Measurements from ENCODE around the gene TIPRL. TPM values are rescaled to one million over a fixed set of nuclear protein-coding genes. Genes with fewer than 3 reads are reported as not detected.

TIPRL gene
- total RNA-seq (39.3 TPM), polyA plus RNA-seq (29.5 TPM)
- long read RNA-seq, donor 1, partial matches to known transcripts = 0 of 2 reads
- long read RNA-seq, donor 1, other reads (novel, unspliced or antisense) = 0 of 2 reads
- long read RNA-seq, donor 2, transcript TIPRL-202 (7 exons, 3,032 nt) = major isoform, 57 of 57 reads
- long read RNA-seq, donor 2, partial matches to known transcripts = 0 of 57 reads
- long read RNA-seq, donor 2, other reads (novel, unspliced or antisense) = 0 of 57 reads
- long read RNA-seq, donor 3, transcript TIPRL-202 (7 exons, 3,032 nt) = major isoform, 50 of 62 reads
- long read RNA-seq, donor 3, partial matches to known transcripts = 12 of 62 reads
- long read RNA-seq, donor 3, other reads (novel, unspliced or antisense) = 0 of 62 reads
- long read RNA-seq, donor 4, transcript TIPRL-202 (7 exons, 3,032 nt) = major isoform, 13 of 13 reads
- long read RNA-seq, donor 4, partial matches to known transcripts = 0 of 13 reads
- long read RNA-seq, donor 4, other reads (novel, unspliced or antisense) = 0 of 13 reads
- long read RNA-seq, donor 5, transcript TIPRL-202 (7 exons, 3,032 nt) = major isoform, 42 of 65 reads
- long read RNA-seq, donor 5, partial matches to known transcripts = 23 of 65 reads
- long read RNA-seq, donor 5, other reads (novel, unspliced or antisense) = 0 of 65 reads
- long read RNA-seq, donor 6, transcript TIPRL-202 (7 exons, 3,032 nt) = major isoform, 18 of 18 reads
- long read RNA-seq, donor 6, partial matches to known transcripts = 0 of 18 reads
- long read RNA-seq, donor 6, other reads (novel, unspliced or antisense) = 0 of 18 reads
- long read RNA-seq, donor 7, transcript TIPRL-202 (7 exons, 3,032 nt) = major isoform, 39 of 57 reads
- long read RNA-seq, donor 7, partial matches to known transcripts = 18 of 57 reads
- long read RNA-seq, donor 7, other reads (novel, unspliced or antisense) = 0 of 57 reads
- long read RNA-seq, donor 8, transcript TIPRL-202 (7 exons, 3,032 nt) = major isoform, 12 of 12 reads
- long read RNA-seq, donor 8, partial matches to known transcripts = 0 of 12 reads
- long read RNA-seq, donor 8, other reads (novel, unspliced or antisense) = 0 of 12 reads
- long read RNA-seq, donor 9, transcript TIPRL-202 (7 exons, 3,032 nt) = major isoform, 19 of 24 reads
- long read RNA-seq, donor 9, partial matches to known transcripts = 5 of 24 reads
- long read RNA-seq, donor 9, other reads (novel, unspliced or antisense) = 0 of 24 reads
- long read RNA-seq, donor 10, transcript TIPRL-202 (7 exons, 3,032 nt) = major isoform, 28 of 43 reads
- long read RNA-seq, donor 10, partial matches to known transcripts = 15 of 43 reads
- long read RNA-seq, donor 10, other reads (novel, unspliced or antisense) = 0 of 43 reads

GRCh38 chr1:168178638-168179437 lies at the start of gene TIPRL:
TIPRL (plus strand) TSS chr1:168178962; CDS start chr1:168179078, 116 bp downstream.
- peak; percentile 79 to 97 (median 91) for DNase-seq (ENCODE audit: low read depth in 6 of 9, low spot score in 9 of 9)
- Histone ChIP-seq H3K27ac (ENCODE audit: low read depth in 1 of 2, low read length in 1 of 2) (peak within 1 kb of the TSS; percentile 86 to 93), H3K4me1 (ENCODE audit: control insufficient read depth in 2 of 2, insufficient read depth in 2 of 2, low read length in 2 of 2) (peaks cover 4 to 11% of the 10 kb centered on the region in 2 donors), H3K9me3 (ENCODE audit: control insufficient read depth in 2 of 2, insufficient read depth in 1 of 2, low read length in 1 of 2) (peaks cover 0 to 2% of the 10 kb centered on the region in 2 donors), H3K4me3 (ENCODE audit: low read length in 2 of 2) (peak within 1 kb of the TSS; percentile 68 to 96), H3K36me3 (ENCODE audit: control insufficient read depth in 2 of 2, insufficient read depth in 2 of 2, low read length in 1 of 2) (peaks cover 1 to 3% of the 10 kb centered on the region in 2 donors), H3K27me3 (ENCODE audit: control insufficient read depth in 2 of 2, insufficient read depth in 1 of 2, low read length in 1 of 2) (no peaks in the 10 kb centered on the region)
- under 1% methylated on average over 56 of the region's 56 CpGs for WGBS

- no peak for DNase-seq (ENCODE audit: low read depth in 6 of 9, low spot score in 9 of 9)
- H3K36me3 ChIP-seq (ENCODE audit: control insufficient read depth in 2 of 2, insufficient read depth in 2 of 2, low read length in 1 of 2) = no peaks in the 10 kb centered on the region
These were observed 48.8 kb upstream of the TIPRL start for GRCh38 chr1:168129933-168130332.

GRCh38 chr1:168134132-168134531 lies 44.6 kb upstream of the TIPRL start:
- Histone ChIP-seq H3K27ac (ENCODE audit: low read depth in 1 of 2, low read length in 1 of 2) (no peak overlapping the region), H3K36me3 (ENCODE audit: control insufficient read depth in 2 of 2, insufficient read depth in 2 of 2, low read length in 1 of 2) (no peaks in the 10 kb centered on the region), H3K9me3 (ENCODE audit: control insufficient read depth in 2 of 2, insufficient read depth in 1 of 2, low read length in 1 of 2) (no peaks in the 10 kb centered on the region), H3K27me3 (ENCODE audit: control insufficient read depth in 2 of 2, insufficient read depth in 1 of 2, low read length in 1 of 2) (peaks cover 29 to 54% of the 10 kb centered on the region in 2 donors), H3K4me1 (ENCODE audit: control insufficient read depth in 2 of 2, insufficient read depth in 2 of 2, low read length in 2 of 2) (peaks cover 5 to 16% of the 10 kb centered on the region in 2 donors), H3K4me3 (ENCODE audit: low read length in 2 of 2) (no peak overlapping the region)
- no peak for DNase-seq (ENCODE audit: low read depth in 6 of 9, low spot score in 9 of 9)
- WGBS = 91% methylated on average over 1 of the region's 1 CpG

More at GRCh38 chr1:168129933-168130332, 48.8 kb upstream of the TIPRL start:
- 95% methylated on average over 6 of the region's 6 CpGs for WGBS
- H3K4me1 ChIP-seq (ENCODE audit: control insufficient read depth in 2 of 2, insufficient read depth in 2 of 2, low read length in 2 of 2) = no peaks in the 10 kb centered on the region
- no peaks in the 10 kb centered on the region for H3K9me3 ChIP-seq (ENCODE audit: control insufficient read depth in 2 of 2, insufficient read depth in 1 of 2, low read length in 1 of 2)
- H3K27me3 ChIP-seq (ENCODE audit: control insufficient read depth in 2 of 2, insufficient read depth in 1 of 2, low read length in 1 of 2) = peaks cover 2 to 19% of the 10 kb centered on the region in 2 donors
- no peak overlapping the region for H3K27ac ChIP-seq (ENCODE audit: low read depth in 1 of 2, low read length in 1 of 2)
- H3K4me3 ChIP-seq (ENCODE audit: low read length in 2 of 2) = no peak overlapping the region

GRCh38 chr1:168134642-168135041 lies 44.1 kb upstream of the TIPRL start:
- H3K27me3 ChIP-seq (ENCODE audit: control insufficient read depth in 2 of 2, insufficient read depth in 1 of 2, low read length in 1 of 2) = peaks cover 29 to 54% of the 10 kb centered on the region in 2 donors
- H3K4me1 ChIP-seq (ENCODE audit: control insufficient read depth in 2 of 2, insufficient read depth in 2 of 2, low read length in 2 of 2) = peaks cover 5 to 16% of the 10 kb centered on the region in 2 donors
- H3K27ac ChIP-seq (ENCODE audit: low read depth in 1 of 2, low read length in 1 of 2) = no peak overlapping the region
- no peaks in the 10 kb centered on the region for H3K36me3 ChIP-seq (ENCODE audit: control insufficient read depth in 2 of 2, insufficient read depth in 2 of 2, low read length in 1 of 2)
- no peak for DNase-seq (ENCODE audit: low read depth in 6 of 9, low spot score in 9 of 9)
- WGBS = 95% methylated on average over 7 of the region's 7 CpGs
- no peak overlapping the region for H3K4me3 ChIP-seq (ENCODE audit: low read length in 2 of 2)
- H3K9me3 ChIP-seq (ENCODE audit: control insufficient read depth in 2 of 2, insufficient read depth in 1 of 2, low read length in 1 of 2) = no peaks in the 10 kb centered on the region

GRCh38 chr1:168135116-168135920 lies 43.4 kb upstream of the TIPRL start:
- Histone ChIP-seq H3K27ac (ENCODE audit: low read depth in 1 of 2, low read length in 1 of 2) (no peak overlapping the region), H3K36me3 (ENCODE audit: control insufficient read depth in 2 of 2, insufficient read depth in 2 of 2, low read length in 1 of 2) (no peaks in the 10 kb centered on the region), H3K4me3 (ENCODE audit: low read length in 2 of 2) (peak overlapping the region; percentile 39 to 63), H3K9me3 (ENCODE audit: control insufficient read depth in 2 of 2, insufficient read depth in 1 of 2, low read length in 1 of 2) (no peaks in the 10 kb centered on the region), H3K27me3 (ENCODE audit: control insufficient read depth in 2 of 2, insufficient read depth in 1 of 2, low read length in 1 of 2) (peaks cover 29 to 54% of the 10 kb centered on the region in 2 donors), H3K4me1 (ENCODE audit: control insufficient read depth in 2 of 2, insufficient read depth in 2 of 2, low read length in 2 of 2) (peaks cover 5 to 16% of the 10 kb centered on the region in 2 donors)
- DNase-seq (ENCODE audit: low read depth in 6 of 9, low spot score in 9 of 9) = no peak
- 52% methylated on average over 12 of the region's 12 CpGs for WGBS

- 1% methylated on average over 63 of the region's 63 CpGs for WGBS
- H3K4me3 ChIP-seq (ENCODE audit: low read length in 2 of 2) = peak overlapping the region; percentile 39 to 63
- peak in 1 of 9 donors; percentile 18 for DNase-seq (ENCODE audit: low read depth in 6 of 9, low spot score in 9 of 9)
- H3K36me3 ChIP-seq (ENCODE audit: control insufficient read depth in 2 of 2, insufficient read depth in 2 of 2, low read length in 1 of 2) = no peaks in the 10 kb centered on the region
- peaks cover 29 to 52% of the 10 kb centered on the region in 2 donors for H3K27me3 ChIP-seq (ENCODE audit: control insufficient read depth in 2 of 2, insufficient read depth in 1 of 2, low read length in 1 of 2)
- H3K4me1 ChIP-seq (ENCODE audit: control insufficient read depth in 2 of 2, insufficient read depth in 2 of 2, low read length in 2 of 2) = peaks cover 5 to 16% of the 10 kb centered on the region in 2 donors
- no peak overlapping the region for H3K27ac ChIP-seq (ENCODE audit: low read depth in 1 of 2, low read length in 1 of 2)
- no peaks in the 10 kb centered on the region for H3K9me3 ChIP-seq (ENCODE audit: control insufficient read depth in 2 of 2, insufficient read depth in 1 of 2, low read length in 1 of 2)
These were observed 42.6 kb upstream of the TIPRL start for GRCh38 chr1:168135921-168136708.
